ENCODE measurements around the gene SLC24A5. TPM values are rescaled to one million over a fixed set of nuclear protein-coding genes. Genes with fewer than 3 reads are reported as not detected.

Gene SLC24A5
- total and polyA plus RNA-seq, 2 experiments from 2014 or later = not detected

DNA sequence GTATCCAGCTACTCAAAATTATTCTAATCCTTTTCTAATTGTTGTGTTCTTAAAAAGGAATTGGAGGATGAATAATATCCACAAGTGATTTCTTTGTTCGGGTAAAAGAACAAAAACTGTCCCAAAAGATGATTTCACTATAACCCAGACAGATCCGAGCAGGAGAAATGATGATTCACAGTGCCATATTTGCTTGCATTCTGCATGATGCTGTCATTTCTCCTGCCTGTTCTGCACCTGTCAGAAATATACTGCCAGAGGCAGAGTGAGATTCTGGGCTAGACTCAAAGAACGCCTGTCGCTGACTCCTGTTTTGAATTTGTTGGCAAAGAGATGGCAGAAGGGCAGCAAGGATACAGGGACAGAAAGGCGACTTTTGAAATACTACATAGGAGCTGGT, 34.7 kb upstream of the SLC24A5 start:
- Histone ChIP-seq H3K4me3 (no peak overlapping the region), H3K9me3 (ENCODE audit: low read depth) (no peaks in the 10 kb centered on the region), H2AFZ (no peak overlapping the region), H4K20me1 (ENCODE audit: insufficient read depth, poor library complexity, severe bottlenecking) (no peaks in the 10 kb centered on the region), H3K79me2 (no peaks in the 10 kb centered on the region), H3K9me2 (replicated peaks; ENCODE audit: insufficient read depth) (no peaks in the 10 kb centered on the region), H3K4me2 (no peak overlapping the region), H3K36me3 (replicated peaks; ENCODE audit: insufficient read depth, low read depth) (no peaks in the 10 kb centered on the region), H3K4me1 (ENCODE audit: insufficient read depth) (no peaks in the 10 kb centered on the region), H3K27ac (no peak overlapping the region), H3K27me3 (no peaks in the 10 kb centered on the region)
- no peak for DNase-seq (ENCODE audit: low spot score)
- TF ChIP-seq EZH2phosphoT487 (IDR thresholded peaks at IDR 0.05; ENCODE audit: low read depth, severe bottlenecking, unreplicated experiment) (no peak), EZH2 (IDR thresholded peaks at IDR 0.05; ENCODE audit: borderline replicate concordance) (no peak)
- TF ChIP-seq, protein P1, sequence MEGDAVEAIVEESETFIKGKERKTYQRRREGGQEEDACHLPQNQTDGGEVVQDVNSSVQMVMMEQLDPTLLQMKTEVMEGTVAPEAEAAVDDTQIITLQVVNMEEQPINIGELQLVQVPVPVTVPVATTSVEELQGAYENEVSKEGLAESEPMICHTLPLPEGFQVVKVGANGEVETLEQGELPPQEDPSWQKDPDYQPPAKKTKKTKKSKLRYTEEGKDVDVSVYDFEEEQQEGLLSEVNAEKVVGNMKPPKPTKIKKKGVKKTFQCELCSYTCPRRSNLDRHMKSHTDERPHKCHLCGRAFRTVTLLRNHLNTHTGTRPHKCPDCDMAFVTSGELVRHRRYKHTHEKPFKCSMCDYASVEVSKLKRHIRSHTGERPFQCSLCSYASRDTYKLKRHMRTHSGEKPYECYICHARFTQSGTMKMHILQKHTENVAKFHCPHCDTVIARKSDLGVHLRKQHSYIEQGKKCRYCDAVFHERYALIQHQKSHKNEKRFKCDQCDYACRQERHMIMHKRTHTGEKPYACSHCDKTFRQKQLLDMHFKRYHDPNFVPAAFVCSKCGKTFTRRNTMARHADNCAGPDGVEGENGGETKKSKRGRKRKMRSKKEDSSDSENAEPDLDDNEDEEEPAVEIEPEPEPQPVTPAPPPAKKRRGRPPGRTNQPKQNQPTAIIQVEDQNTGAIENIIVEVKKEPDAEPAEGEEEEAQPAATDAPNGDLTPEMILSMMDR (IDR thresholded peaks at IDR 0.05; ENCODE audit: poor library complexity) = no peak
- 82% methylated on average over 5 of the region's 5 CpGs for WGBS (ENCODE audit: low lambda C conversion rate, missing lambda C conversion rate)

DNA sequence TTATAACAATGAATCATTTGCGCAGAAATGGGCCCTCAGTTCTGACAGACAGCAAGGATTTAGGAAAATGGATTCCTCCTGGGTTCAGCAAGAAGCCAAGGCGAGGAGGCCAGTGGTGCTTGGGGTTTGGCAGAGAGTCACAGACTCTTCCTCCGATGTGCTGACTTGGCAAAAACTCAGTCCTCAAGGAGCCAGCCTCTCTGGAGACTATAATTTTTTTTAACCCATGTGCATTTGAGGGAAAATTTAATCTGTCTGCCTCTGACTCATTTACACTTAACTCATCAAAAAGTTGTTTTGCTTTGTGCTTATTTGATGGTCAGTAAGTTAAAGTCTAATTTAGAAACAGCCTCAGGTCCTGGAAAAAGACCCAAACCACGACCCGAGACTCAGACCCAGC, 34.2 kb upstream of the SLC24A5 start:
- Histone ChIP-seq H3K36me3 (replicated peaks; ENCODE audit: insufficient read depth, low read depth) (no peaks in the 10 kb centered on the region), H2AFZ (no peak overlapping the region), H3K9me3 (ENCODE audit: low read depth) (no peaks in the 10 kb centered on the region), H3K4me2 (no peak overlapping the region), H3K27me3 (no peaks in the 10 kb centered on the region), H3K27ac (no peak overlapping the region), H3K9me2 (replicated peaks; ENCODE audit: insufficient read depth) (no peaks in the 10 kb centered on the region), H3K4me1 (ENCODE audit: insufficient read depth) (no peaks in the 10 kb centered on the region), H3K79me2 (no peaks in the 10 kb centered on the region), H4K20me1 (ENCODE audit: insufficient read depth, poor library complexity, severe bottlenecking) (no peaks in the 10 kb centered on the region), H3K4me3 (no peak overlapping the region)
- WGBS (ENCODE audit: low lambda C conversion rate, missing lambda C conversion rate) = 63% methylated on average over 5 of the region's 5 CpGs
- TF ChIP-seq EZH2phosphoT487 (IDR thresholded peaks at IDR 0.05; ENCODE audit: low read depth, severe bottlenecking, unreplicated experiment) = no peak
- TF ChIP-seq, protein P1 (IDR thresholded peaks at IDR 0.05; ENCODE audit: poor library complexity) = no peak
- TF ChIP-seq EZH2 (IDR thresholded peaks at IDR 0.05; ENCODE audit: borderline replicate concordance) = no peak
- no peak for DNase-seq (ENCODE audit: low spot score)

DNA sequence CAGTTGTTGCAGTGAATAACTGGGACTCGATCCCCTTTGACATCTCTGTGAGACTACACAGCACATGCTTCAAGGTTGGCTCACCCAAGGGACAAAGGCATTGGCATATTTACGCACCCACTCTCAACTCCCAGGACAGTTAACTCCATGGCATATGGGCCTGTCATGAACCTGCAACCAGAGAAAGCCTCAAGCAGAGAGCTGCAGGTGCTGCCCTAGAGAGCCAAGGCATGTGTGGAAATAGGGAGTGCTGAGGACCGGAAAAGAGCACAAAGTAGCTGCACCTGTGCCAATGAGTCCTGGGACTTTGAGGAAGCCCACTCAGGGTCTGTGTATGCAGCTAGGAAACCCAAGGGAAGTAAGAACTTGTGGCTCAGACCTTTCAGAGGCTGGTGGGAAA, 32.9 kb upstream of the SLC24A5 start:
- H3K4me1 ChIP-seq (ENCODE audit: insufficient read depth) = no peaks in the 10 kb centered on the region
- no peaks in the 10 kb centered on the region for H3K27me3 ChIP-seq
- H3K4me2 ChIP-seq = no peak overlapping the region
- no peak overlapping the region for H2AFZ ChIP-seq
- H3K9me3 ChIP-seq (ENCODE audit: low read depth) = no peaks in the 10 kb centered on the region
- no peak for DNase-seq (ENCODE audit: low spot score)
- H3K79me2 ChIP-seq = no peaks in the 10 kb centered on the region
- H3K9me2 ChIP-seq (replicated peaks; ENCODE audit: insufficient read depth) = no peaks in the 10 kb centered on the region
- no peak overlapping the region for H3K27ac ChIP-seq
- no peak overlapping the region for H3K4me3 ChIP-seq
- H3K36me3 ChIP-seq (replicated peaks; ENCODE audit: insufficient read depth, low read depth) = no peaks in the 10 kb centered on the region
- TF ChIP-seq EZH2phosphoT487 (IDR thresholded peaks at IDR 0.05; ENCODE audit: low read depth, severe bottlenecking, unreplicated experiment) = no peak
- TF ChIP-seq EZH2 (IDR thresholded peaks at IDR 0.05; ENCODE audit: borderline replicate concordance) = no peak
- TF ChIP-seq, protein P1 (IDR thresholded peaks at IDR 0.05; ENCODE audit: poor library complexity) = no peak
- WGBS (ENCODE audit: low lambda C conversion rate, missing lambda C conversion rate) = 88% methylated on average over 3 of the region's 3 CpGs
- no peaks in the 10 kb centered on the region for H4K20me1 ChIP-seq (ENCODE audit: insufficient read depth, poor library complexity, severe bottlenecking)

DNA sequence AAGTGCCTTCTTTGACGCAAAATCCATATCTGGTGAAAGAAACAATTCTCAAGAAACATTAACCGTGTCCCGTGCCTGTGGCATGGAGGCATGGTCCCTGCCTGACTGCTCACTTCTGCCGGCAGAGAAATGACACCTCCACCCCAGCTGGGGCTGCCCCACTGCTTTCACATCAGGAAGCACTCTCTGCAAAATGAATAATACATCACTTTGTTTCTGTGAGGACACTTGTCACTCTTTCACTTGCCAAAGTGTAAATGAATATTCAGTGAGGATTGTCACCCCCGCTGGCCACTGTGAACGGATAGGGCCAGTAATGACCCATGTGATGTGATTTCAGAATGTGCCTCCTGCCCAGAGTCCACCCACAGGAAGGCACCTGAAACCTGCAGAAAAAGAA, 31.1 kb upstream of the SLC24A5 start:
- no peak for DNase-seq (ENCODE audit: low spot score)
- Histone ChIP-seq H3K9me3 (ENCODE audit: low read depth) (no peaks in the 10 kb centered on the region), H3K4me1 (ENCODE audit: insufficient read depth) (no peaks in the 10 kb centered on the region), H3K9me2 (replicated peaks; ENCODE audit: insufficient read depth) (no peaks in the 10 kb centered on the region), H4K20me1 (ENCODE audit: insufficient read depth, poor library complexity, severe bottlenecking) (no peaks in the 10 kb centered on the region), H3K27me3 (no peaks in the 10 kb centered on the region), H3K79me2 (no peaks in the 10 kb centered on the region), H3K4me2 (no peak overlapping the region), H3K27ac (no peak overlapping the region), H3K4me3 (no peak overlapping the region), H3K36me3 (replicated peaks; ENCODE audit: insufficient read depth, low read depth) (no peaks in the 10 kb centered on the region), H2AFZ (no peak overlapping the region)
- 79% methylated on average over 6 of the region's 6 CpGs for WGBS (ENCODE audit: low lambda C conversion rate, missing lambda C conversion rate)
- TF ChIP-seq EZH2phosphoT487 (IDR thresholded peaks at IDR 0.05; ENCODE audit: low read depth, severe bottlenecking, unreplicated experiment) = no peak
- TF ChIP-seq, protein P1 (IDR thresholded peaks at IDR 0.05; ENCODE audit: poor library complexity) = no peak
- TF ChIP-seq EZH2 (IDR thresholded peaks at IDR 0.05; ENCODE audit: borderline replicate concordance) = no peak

Measured in hepatocyte (in vitro differentiated cells).